Measurements from ENCODE around the gene CTSA. TPM values are rescaled to one million over a fixed set of nuclear protein-coding genes. Genes with fewer than 3 reads are reported as not detected.

The CTSA gene
- total RNA-seq, 1 donor from 2014 or later = 82.0 TPM

- TF ChIP-seq, protein P1, sequence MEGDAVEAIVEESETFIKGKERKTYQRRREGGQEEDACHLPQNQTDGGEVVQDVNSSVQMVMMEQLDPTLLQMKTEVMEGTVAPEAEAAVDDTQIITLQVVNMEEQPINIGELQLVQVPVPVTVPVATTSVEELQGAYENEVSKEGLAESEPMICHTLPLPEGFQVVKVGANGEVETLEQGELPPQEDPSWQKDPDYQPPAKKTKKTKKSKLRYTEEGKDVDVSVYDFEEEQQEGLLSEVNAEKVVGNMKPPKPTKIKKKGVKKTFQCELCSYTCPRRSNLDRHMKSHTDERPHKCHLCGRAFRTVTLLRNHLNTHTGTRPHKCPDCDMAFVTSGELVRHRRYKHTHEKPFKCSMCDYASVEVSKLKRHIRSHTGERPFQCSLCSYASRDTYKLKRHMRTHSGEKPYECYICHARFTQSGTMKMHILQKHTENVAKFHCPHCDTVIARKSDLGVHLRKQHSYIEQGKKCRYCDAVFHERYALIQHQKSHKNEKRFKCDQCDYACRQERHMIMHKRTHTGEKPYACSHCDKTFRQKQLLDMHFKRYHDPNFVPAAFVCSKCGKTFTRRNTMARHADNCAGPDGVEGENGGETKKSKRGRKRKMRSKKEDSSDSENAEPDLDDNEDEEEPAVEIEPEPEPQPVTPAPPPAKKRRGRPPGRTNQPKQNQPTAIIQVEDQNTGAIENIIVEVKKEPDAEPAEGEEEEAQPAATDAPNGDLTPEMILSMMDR (IDR thresholded peaks at IDR 0.05) = no peak
- DNase-seq (ENCODE audit: low spot score in 2 of 2) = no peak
- H3K36me3 ChIP-seq = peaks cover 7 to 24% of the 10 kb centered on the region in 2 donors
- H3K27me3 ChIP-seq = no peaks in the 10 kb centered on the region
- no peak overlapping the region for H3K4me3 ChIP-seq
- H3K27ac ChIP-seq = no peak overlapping the region
- H3K4me1 ChIP-seq = peaks cover 3 to 26% of the 10 kb centered on the region in 2 donors
- H3K9me3 ChIP-seq = no peaks in the 10 kb centered on the region
- intact Hi-C loops (cut with DNase I) = no loop called here
Measured at GRCh38 chr20:45853484-45853883, 37.7 kb upstream of the CTSA start.

GRCh38 chr20:45857114-45857881 is 33.8 kb upstream of the CTSA start, which contains the start of the genes ACOT8 and ZSWIM3:
Gene ACOT8 (minus strand): TSS chr20:45857392. CDS start chr20:45857315, 77 bp downstream.
Gene ZSWIM3 (plus strand): TSS chr20:45857614. CDS start chr20:45857826, 212 bp downstream.
- peaks cover 4 to 12% of the 10 kb centered on the region in 2 donors for H3K36me3 ChIP-seq
- H3K9me3 ChIP-seq = no peaks in the 10 kb centered on the region
- peaks cover 3 to 29% of the 10 kb centered on the region in 2 donors for H3K4me1 ChIP-seq
- H3K27me3 ChIP-seq = no peaks in the 10 kb centered on the region
- peak within 1 kb of the TSS; percentile 62 to 75 for H3K27ac ChIP-seq
- TF ChIP-seq, protein P1 (IDR thresholded peaks at IDR 0.05) = no peak
- peak; percentile 96 to 99 for DNase-seq (ENCODE audit: low spot score in 2 of 2)
- intact Hi-C loops (cut with DNase I) = loop anchor here (1.0 to 2.0 kb wide), 7 partner anchors 22 to 115 kb away; partner anchors contain the start of genes CTSA, NEURL2, PCIF1 and UBE2C
- peak within 1 kb of the TSS; percentile 95 to 96 for H3K4me3 ChIP-seq

DNA sequence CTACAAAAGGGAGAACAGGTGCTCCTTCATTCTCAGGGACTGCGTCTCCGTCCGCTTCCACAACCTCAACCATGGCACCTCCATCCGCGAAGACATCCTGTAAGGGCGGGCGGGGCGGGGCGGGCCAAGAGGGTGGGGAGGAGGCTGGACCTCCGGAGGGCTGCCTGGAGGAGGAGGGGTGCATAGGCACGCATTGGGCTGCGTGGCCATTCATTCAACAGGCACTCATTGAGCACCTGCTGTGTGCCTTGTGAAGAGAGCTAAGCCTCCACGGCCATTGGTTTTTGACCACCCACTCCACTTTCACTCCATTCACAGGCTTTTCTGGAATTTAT is 33.3 kb upstream of the CTSA start:
- Histone ChIP-seq H3K36me3 (peaks cover 0 to 11% of the 10 kb centered on the region in 2 donors), H3K27ac (peak overlapping the region; percentile 42 to 66), H3K4me1 (peaks cover 3 to 29% of the 10 kb centered on the region in 2 donors), H3K9me3 (no peaks in the 10 kb centered on the region), H3K27me3 (no peaks in the 10 kb centered on the region), H3K4me3 (peak overlapping the region; percentile 95 to 96)
- intact Hi-C loops (cut with DNase I) = loop anchor here (1.0 to 2.0 kb wide), 7 partner anchors 23 to 114 kb away; partner anchors contain the start of genes CTSA, NEURL2, PCIF1 and UBE2C
- DNase-seq (ENCODE audit: low spot score in 2 of 2) = no peak
- TF ChIP-seq, protein P1 (IDR thresholded peaks at IDR 0.05) = no peak

DNA sequence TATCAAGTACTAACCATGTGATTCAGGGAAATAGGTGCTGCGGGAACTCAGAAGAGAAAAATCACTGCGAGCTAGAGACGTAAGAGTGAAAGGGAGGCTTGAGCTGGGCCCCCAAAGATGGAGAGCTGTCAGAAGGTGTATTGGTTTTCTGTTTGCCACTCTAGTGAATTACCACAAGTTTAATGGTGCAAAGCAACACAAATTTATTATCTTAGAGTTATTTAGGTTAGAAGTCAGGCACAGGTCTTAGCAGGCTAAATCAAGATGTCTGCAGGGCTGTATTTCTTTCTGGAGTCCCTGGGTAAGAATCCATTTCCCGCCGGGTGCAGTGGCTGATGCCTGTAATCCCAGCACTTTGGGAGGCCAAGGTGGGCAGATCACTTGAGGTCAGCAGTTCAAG is 31.2 kb upstream of the CTSA start:
- no peak for DNase-seq (ENCODE audit: low spot score in 2 of 2)
- peaks cover 0 to under 1% of the 10 kb centered on the region in 2 donors for H3K36me3 ChIP-seq
- H3K9me3 ChIP-seq = no peaks in the 10 kb centered on the region
- intact Hi-C loops (cut with DNase I) = no loop called here
- H3K27me3 ChIP-seq = no peaks in the 10 kb centered on the region
- no peak overlapping the region for H3K27ac ChIP-seq
- no peak overlapping the region for H3K4me3 ChIP-seq
- peaks cover 3 to 25% of the 10 kb centered on the region in 2 donors for H3K4me1 ChIP-seq
- TF ChIP-seq, protein P1 (IDR thresholded peaks at IDR 0.05) = no peak

GRCh38 chr20:45860560-45861220 is 30.4 kb upstream of the CTSA start:
- no peaks in the 10 kb centered on the region for H3K36me3 ChIP-seq
- H3K4me1 ChIP-seq = peaks cover 3 to 17% of the 10 kb centered on the region in 2 donors
- H3K27me3 ChIP-seq = no peaks in the 10 kb centered on the region
- no peak overlapping the region for H3K4me3 ChIP-seq
- intact Hi-C loops (cut with DNase I) = no loop called here
- DNase-seq (ENCODE audit: low spot score in 2 of 2) = no peak
- no peak overlapping the region for H3K27ac ChIP-seq
- TF ChIP-seq, protein P1 (IDR thresholded peaks at IDR 0.05) = no peak
- H3K9me3 ChIP-seq = no peaks in the 10 kb centered on the region
